Measurements from ENCODE around the gene NUDT1.

The NUDT1 gene

DNA sequence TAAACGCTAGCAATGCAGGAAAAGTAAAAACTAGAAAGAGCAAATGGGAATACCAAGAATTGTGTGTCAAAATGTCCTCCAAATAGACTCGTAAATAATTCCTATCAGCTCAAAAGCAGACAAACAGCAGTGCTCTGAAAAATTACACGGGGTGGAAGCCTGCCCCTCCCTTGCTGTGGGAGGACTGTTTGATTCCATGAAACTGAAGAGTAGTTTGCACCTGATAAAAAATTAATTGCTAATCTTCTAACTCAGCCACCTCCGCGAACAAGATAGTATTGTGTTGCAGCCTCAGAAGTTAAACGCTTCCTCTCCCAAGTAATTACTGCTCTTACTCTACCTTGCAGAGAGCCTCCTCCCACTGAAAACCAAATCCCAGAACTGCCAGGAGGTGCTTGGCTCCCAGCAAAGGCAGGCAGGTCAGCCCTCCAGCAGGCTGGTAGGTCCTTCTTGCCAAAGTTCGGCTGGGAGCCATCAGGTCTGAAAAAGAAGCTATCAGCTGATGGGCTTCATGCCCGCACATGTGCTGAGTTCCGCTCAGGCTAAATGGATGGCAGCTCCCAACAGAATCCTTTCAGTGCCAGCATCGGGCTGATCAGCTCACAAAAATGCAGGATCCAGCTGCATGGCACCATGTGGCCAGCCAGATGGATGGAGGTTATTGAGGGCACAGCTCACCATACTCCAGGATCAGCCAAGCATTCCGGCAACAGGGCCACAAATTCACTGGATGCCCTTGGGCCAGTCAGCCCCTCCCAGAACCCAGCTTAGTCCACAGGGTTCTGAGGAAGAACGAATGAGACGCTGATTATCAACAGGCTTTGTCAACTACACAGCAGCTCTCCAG is 46.4 kb upstream of the NUDT1 start:
- H3K36me3 ChIP-seq (ENCODE audit: control insufficient read depth in 1 of 2, insufficient read depth in 2 of 2, low read length in 2 of 2), result peaks cover 42 to 45% of the 10 kb centered on the region in 2 experiments
- no peak overlapping the region for H2AK5ac ChIP-seq (ENCODE audit: low read length)
- no peak overlapping the region for H3K9ac ChIP-seq (ENCODE audit: low read length)
- no peak overlapping the region for H3K4ac ChIP-seq (ENCODE audit: low read depth, low read length)
- no CpG with 5 or more reads among the region's 13 CpGs for WGBS (ENCODE audit: extremely low coverage, insufficient coverage, insufficient read length)
- no peak overlapping the region for H3K14ac ChIP-seq (ENCODE audit: low read length)
- DNase-seq, result no peak
- peaks cover 4% of the 10 kb centered on the region for H3K9me3 ChIP-seq (ENCODE audit: insufficient read depth, low read depth, low read length)
- no peaks in the 10 kb centered on the region for H3K79me2 ChIP-seq (ENCODE audit: control insufficient read depth, insufficient read depth, low read length, poor library complexity)
- H2BK12ac ChIP-seq (ENCODE audit: low read length), result no peak overlapping the region
- no peak overlapping the region for H3K4me3 ChIP-seq (ENCODE audit: low read depth, low read length)
- H3K4me1 ChIP-seq (ENCODE audit: control insufficient read depth in 1 of 2, insufficient read depth in 2 of 2, low read length in 2 of 2), result no peaks in the 10 kb centered on the region
- no peak overlapping the region for H3K18ac ChIP-seq (ENCODE audit: low read length)
- no peak overlapping the region for H4K12ac ChIP-seq (ENCODE audit: low read depth, low read length)
- H3K79me1 ChIP-seq (ENCODE audit: low read length), result no peaks in the 10 kb centered on the region
- H2AFZ ChIP-seq (ENCODE audit: insufficient read depth, low read length, poor library complexity), result no peak overlapping the region
- no peak overlapping the region for H2BK120ac ChIP-seq (ENCODE audit: insufficient read depth, low read length, poor library complexity)
- no peak overlapping the region for H3K4me2 ChIP-seq (ENCODE audit: low read length)
- H3K27me3 ChIP-seq (ENCODE audit: insufficient read depth, low read length), result no peaks in the 10 kb centered on the region
- no peak overlapping the region for H3K27ac ChIP-seq (ENCODE audit: low read depth, low read length)
- no peak overlapping the region for H4K91ac ChIP-seq (ENCODE audit: low read depth, low read length)
- no peak overlapping the region for H3K23ac ChIP-seq (ENCODE audit: low read length)
- H4K8ac ChIP-seq (ENCODE audit: low read depth, low read length), result no peak overlapping the region
- no peak overlapping the region for H2BK5ac ChIP-seq (ENCODE audit: low read depth, low read length, poor library complexity)

DNA sequence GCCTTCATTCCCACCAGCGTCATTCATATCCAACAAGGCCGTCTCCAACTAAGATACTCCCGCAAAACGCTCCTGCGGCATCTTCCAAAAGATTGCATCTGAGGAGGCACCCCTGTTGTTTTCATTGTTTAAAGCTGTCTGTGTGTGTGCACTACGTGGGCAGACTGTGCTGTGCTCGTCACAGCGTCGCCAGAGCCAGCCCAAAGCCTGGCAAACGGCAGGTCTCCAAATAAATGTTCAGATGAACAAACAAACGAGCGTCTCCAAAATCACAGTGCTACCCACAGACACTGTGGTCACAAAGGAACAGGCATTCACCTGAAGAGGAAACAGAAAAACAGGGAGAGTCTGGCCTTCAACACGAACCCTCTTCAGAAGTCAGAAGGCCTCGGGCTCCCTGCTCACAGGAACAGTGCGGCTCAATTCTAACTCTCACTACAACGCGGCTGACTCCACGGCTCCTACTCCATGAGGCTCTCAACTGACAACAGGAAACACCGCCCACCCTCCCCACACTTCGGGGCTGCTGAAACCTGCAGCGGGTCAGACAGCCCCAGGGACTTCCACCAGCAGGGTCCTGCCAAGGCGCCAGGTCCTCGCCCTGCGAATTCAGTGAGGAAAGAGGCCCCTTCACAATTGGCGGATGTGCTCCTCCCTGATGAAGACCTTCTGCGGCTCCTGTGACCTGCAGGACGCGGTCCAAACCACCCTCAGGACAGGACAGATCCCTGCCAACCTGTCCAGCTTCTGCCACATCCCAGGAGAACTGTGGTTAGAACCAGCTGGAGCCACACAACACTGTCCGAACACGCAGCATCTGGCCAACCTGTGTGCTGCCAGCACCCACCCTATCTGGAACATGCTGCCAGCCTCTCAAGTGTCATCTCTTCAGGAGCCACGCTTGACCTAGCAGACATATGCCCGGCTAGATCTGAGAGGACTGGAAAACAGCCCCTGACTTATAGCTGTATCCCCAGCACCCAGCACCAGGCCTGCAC is 45.3 kb upstream of the NUDT1 start:
- Histone ChIP-seq H3K4me2 (ENCODE audit: low read length) (no peak overlapping the region), H2BK12ac (ENCODE audit: low read length) (no peak overlapping the region), H3K79me1 (ENCODE audit: low read length) (no peaks in the 10 kb centered on the region), H3K9me3 (ENCODE audit: insufficient read depth, low read depth, low read length) (peaks cover 4% of the 10 kb centered on the region), H2BK5ac (ENCODE audit: low read depth, low read length, poor library complexity) (no peak overlapping the region), H3K79me2 (ENCODE audit: control insufficient read depth, insufficient read depth, low read length, poor library complexity) (no peaks in the 10 kb centered on the region), H2BK120ac (ENCODE audit: insufficient read depth, low read length, poor library complexity) (no peak overlapping the region), H3K27ac (ENCODE audit: low read depth, low read length) (no peak overlapping the region), H3K9ac (ENCODE audit: low read length) (no peak overlapping the region), H3K14ac (ENCODE audit: low read length) (no peak overlapping the region), H4K91ac (ENCODE audit: low read depth, low read length) (no peak overlapping the region), H2AK5ac (ENCODE audit: low read length) (no peak overlapping the region), H2AFZ (ENCODE audit: insufficient read depth, low read length, poor library complexity) (no peak overlapping the region), H3K18ac (ENCODE audit: low read length) (no peak overlapping the region), H3K4me1 (ENCODE audit: control insufficient read depth in 1 of 2, insufficient read depth in 2 of 2, low read length in 2 of 2) (no peaks in the 10 kb centered on the region), H4K8ac (ENCODE audit: low read depth, low read length) (no peak overlapping the region), H3K36me3 (ENCODE audit: control insufficient read depth in 1 of 2, insufficient read depth in 2 of 2, low read length in 2 of 2) (peaks cover 48 to 51% of the 10 kb centered on the region in 2 experiments), H4K12ac (ENCODE audit: low read depth, low read length) (no peak overlapping the region), H3K4ac (ENCODE audit: low read depth, low read length) (no peak overlapping the region), H3K27me3 (ENCODE audit: insufficient read depth, low read length) (no peaks in the 10 kb centered on the region), H3K23ac (ENCODE audit: low read length) (no peak overlapping the region), H3K4me3 (ENCODE audit: low read depth, low read length) (no peak overlapping the region)
- no CpG with 5 or more reads among the region's 32 CpGs for WGBS (ENCODE audit: extremely low coverage, insufficient coverage, insufficient read length)
- no peak for DNase-seq

DNA sequence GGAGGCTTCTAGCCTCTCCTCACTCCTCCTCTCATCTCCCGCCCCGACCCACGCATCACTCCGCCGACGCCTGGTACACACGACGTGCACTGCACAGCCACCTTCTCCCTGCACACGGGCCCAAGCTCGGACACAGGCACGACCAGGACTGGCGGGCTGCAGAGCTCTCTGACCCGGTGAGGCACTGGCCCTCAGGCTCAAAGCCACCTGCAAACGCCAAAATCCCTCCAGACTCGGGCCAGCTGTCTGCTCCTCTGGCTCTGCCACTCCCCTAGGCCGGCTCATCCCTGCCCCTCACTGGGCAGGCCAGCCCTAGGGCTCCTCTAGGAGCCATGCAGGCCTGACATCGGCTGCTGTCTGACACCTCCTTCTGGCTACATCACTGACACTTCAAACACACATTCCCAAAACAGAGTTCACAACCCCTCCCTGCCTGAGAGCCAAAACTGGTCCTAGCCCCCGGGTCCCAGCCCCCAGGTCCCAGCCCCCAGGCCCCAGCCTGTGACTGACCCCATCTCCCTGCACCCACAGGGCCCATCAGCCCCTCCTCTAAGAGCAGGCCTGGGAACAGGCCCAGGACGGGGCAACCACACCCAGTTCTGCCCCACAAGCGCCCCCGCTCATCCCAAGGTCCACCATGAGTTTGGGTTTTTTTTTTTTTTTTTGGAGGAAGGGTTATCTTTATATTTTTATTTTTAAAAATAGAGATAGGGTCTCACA is 44.4 kb upstream of the NUDT1 start:
- Histone ChIP-seq H3K4me1 (ENCODE audit: control insufficient read depth in 1 of 2, insufficient read depth in 2 of 2, low read length in 2 of 2) (peaks cover 0 to 2% of the 10 kb centered on the region in 2 experiments), H3K4ac (ENCODE audit: low read depth, low read length) (no peak overlapping the region)

GRCh38 chr7:2198206-2198605 is 43.8 kb upstream of the NUDT1 start:
- no peak overlapping the region for H3K27ac ChIP-seq (ENCODE audit: low read depth, low read length)
- WGBS (ENCODE audit: extremely low coverage, insufficient coverage, insufficient read length), result no CpG with 5 or more reads among the region's 15 CpGs
- H3K36me3 ChIP-seq (ENCODE audit: control insufficient read depth in 1 of 2, insufficient read depth in 2 of 2, low read length in 2 of 2), result peaks cover 49 to 52% of the 10 kb centered on the region in 2 experiments
- no peak overlapping the region for H3K18ac ChIP-seq (ENCODE audit: low read length)
- no peaks in the 10 kb centered on the region for H3K79me1 ChIP-seq (ENCODE audit: low read length)
- H3K4ac ChIP-seq (ENCODE audit: low read depth, low read length), result no peak overlapping the region
- no peaks in the 10 kb centered on the region for H3K79me2 ChIP-seq (ENCODE audit: control insufficient read depth, insufficient read depth, low read length, poor library complexity)
- H2AFZ ChIP-seq (ENCODE audit: insufficient read depth, low read length, poor library complexity), result no peak overlapping the region
- H3K14ac ChIP-seq (ENCODE audit: low read length), result no peak overlapping the region
- no peak for DNase-seq
- no peak overlapping the region for H3K9ac ChIP-seq (ENCODE audit: low read length)
- peaks cover 3 to 7% of the 10 kb centered on the region in 2 experiments for H3K4me1 ChIP-seq (ENCODE audit: control insufficient read depth in 1 of 2, insufficient read depth in 2 of 2, low read length in 2 of 2)
- no peak overlapping the region for H2BK120ac ChIP-seq (ENCODE audit: insufficient read depth, low read length, poor library complexity)
- H2BK5ac ChIP-seq (ENCODE audit: low read depth, low read length, poor library complexity), result no peak overlapping the region
- no peak overlapping the region for H3K23ac ChIP-seq (ENCODE audit: low read length)
- H3K4me2 ChIP-seq (ENCODE audit: low read length), result no peak overlapping the region
- no peak overlapping the region for H4K91ac ChIP-seq (ENCODE audit: low read depth, low read length)
- H3K9me3 ChIP-seq (ENCODE audit: insufficient read depth, low read depth, low read length), result peaks cover 4% of the 10 kb centered on the region
- H4K8ac ChIP-seq (ENCODE audit: low read depth, low read length), result no peak overlapping the region
- no peaks in the 10 kb centered on the region for H3K27me3 ChIP-seq (ENCODE audit: insufficient read depth, low read length)
- H3K4me3 ChIP-seq (ENCODE audit: low read depth, low read length), result no peak overlapping the region
- H4K12ac ChIP-seq (ENCODE audit: low read depth, low read length), result no peak overlapping the region
- H2BK12ac ChIP-seq (ENCODE audit: low read length), result no peak overlapping the region
- H2AK5ac ChIP-seq (ENCODE audit: low read length), result no peak overlapping the region

More for the DNA sequence above, 44.4 kb upstream of the NUDT1 start:
- Histone ChIP-seq H4K12ac (ENCODE audit: low read depth, low read length) (no peak overlapping the region), H2BK120ac (ENCODE audit: insufficient read depth, low read length, poor library complexity) (no peak overlapping the region), H3K14ac (ENCODE audit: low read length) (no peak overlapping the region), H3K9ac (ENCODE audit: low read length) (no peak overlapping the region), H3K18ac (ENCODE audit: low read length) (no peak overlapping the region), H2BK5ac (ENCODE audit: low read depth, low read length, poor library complexity) (no peak overlapping the region), H3K4me3 (ENCODE audit: low read depth, low read length) (peak overlapping the region; percentile 27), H3K79me1 (ENCODE audit: low read length) (no peaks in the 10 kb centered on the region), H2BK12ac (ENCODE audit: low read length) (no peak overlapping the region), H4K91ac (ENCODE audit: low read depth, low read length) (no peak overlapping the region), H3K36me3 (ENCODE audit: control insufficient read depth in 1 of 2, insufficient read depth in 2 of 2, low read length in 2 of 2) (peaks cover 49 to 52% of the 10 kb centered on the region in 2 experiments), H2AFZ (ENCODE audit: insufficient read depth, low read length, poor library complexity) (no peak overlapping the region), H4K8ac (ENCODE audit: low read depth, low read length) (no peak overlapping the region), H3K4me2 (ENCODE audit: low read length) (no peak overlapping the region), H3K9me3 (ENCODE audit: insufficient read depth, low read depth, low read length) (peaks cover 4% of the 10 kb centered on the region), H3K27me3 (ENCODE audit: insufficient read depth, low read length) (no peaks in the 10 kb centered on the region), H3K27ac (ENCODE audit: low read depth, low read length) (no peak overlapping the region), H3K79me2 (ENCODE audit: control insufficient read depth, insufficient read depth, low read length, poor library complexity) (no peaks in the 10 kb centered on the region), H2AK5ac (ENCODE audit: low read length) (no peak overlapping the region), H3K23ac (ENCODE audit: low read length) (no peak overlapping the region)
- WGBS (ENCODE audit: extremely low coverage, insufficient coverage, insufficient read length), result no CpG with 5 or more reads among the region's 21 CpGs
- no peak for DNase-seq

Data from trophoblast cell (in vitro differentiated cells and primary cell).